GM15510 (cell line): ENCODE data around the gene HK2.
A peak's percentile ranks its signal among the peaks of the same experiment; 100 is the strongest.

Experiments used
- POLR2A ChIP-seq: IDR thresholded peaks from 3 replicates; pipeline ENCODE4 v1.6.1; 2011; ENCODE audit warnings: borderline replicate concordance; ENCODE audit not compliant: insufficient read length; ENCODE audit errors: extremely low read depth

HK2 gene

DNA sequence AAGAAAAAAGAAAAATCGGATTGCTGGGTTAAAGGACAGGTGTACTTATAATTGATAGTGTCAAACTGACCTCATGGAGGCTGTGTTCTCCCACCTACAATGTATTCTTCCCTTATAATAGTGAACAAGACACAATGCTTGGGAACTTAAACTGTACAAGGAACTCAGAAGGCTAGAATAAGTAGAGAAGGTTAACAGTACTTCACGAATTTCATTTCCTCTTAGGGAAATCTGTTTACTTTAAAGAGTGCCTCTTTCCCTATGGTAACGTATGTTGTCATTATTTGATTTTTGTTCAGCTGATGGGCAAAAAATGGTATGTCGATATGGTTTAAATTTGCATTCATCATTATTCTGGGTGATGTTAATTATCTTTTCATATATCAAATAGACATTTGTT, 9.2 kb upstream of the HK2 start:
- TF ChIP-seq POLR2A = no peak

DNA sequence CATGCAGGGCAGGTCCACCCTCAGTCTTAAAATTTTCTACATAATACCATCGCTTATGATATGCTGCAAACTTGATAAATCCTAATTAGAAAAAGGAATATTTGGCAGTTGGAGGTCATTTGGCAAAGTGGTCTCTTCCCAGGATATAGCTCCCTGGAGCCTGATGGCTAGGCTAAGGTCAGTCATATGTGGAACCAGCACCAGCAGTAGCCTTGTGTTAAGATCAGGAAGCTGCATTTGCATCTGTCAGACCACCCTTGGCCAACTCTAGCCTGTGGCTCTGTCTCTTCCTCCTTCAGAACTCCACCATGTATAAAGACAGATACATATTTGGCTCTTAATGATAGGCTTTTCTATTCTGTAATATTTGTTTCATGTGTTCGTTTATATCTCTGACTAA, 5.4 kb upstream of the HK2 start:
- no peak for TF ChIP-seq POLR2A

DNA sequence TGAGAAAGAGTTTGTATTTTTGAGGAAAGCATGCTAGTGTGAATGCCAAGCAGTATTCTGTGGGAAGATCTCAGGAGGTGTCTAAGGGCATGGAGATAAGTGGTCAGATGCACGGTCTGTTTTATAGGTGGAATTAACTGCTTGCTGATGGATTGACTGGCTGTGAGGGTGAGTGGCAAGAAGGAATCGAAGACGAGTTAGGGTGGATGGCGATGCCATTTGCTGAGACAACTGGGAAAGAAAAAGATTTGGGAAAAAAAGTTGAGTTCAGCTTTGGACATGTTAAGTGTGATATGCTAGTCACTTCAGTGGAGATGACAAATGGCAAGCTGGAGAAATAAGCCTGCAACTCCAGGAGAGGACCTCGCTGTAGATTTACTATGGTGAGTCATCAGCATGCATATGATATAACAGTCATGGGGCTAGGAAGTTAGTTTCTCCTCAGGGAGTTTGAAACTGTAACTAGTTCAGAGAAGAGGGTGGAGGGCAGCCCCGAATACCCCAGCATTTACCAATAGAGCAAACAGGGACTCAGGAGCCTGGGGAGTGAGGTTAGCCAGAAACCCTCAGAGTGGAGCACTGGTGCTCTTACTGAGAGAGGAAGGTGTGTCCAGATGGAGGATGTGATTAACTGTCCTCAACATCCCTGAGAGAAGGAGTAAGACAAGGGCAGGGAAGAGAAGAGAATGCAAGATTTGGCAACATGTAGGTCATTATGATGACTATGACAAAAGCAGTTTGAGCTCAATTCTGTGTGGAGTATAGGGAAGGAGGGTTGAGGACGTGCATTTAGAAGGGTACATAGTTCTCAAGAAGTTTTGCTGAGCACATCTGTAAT, 2.0 kb upstream of the HK2 start:
- no peak for TF ChIP-seq POLR2A

DNA sequence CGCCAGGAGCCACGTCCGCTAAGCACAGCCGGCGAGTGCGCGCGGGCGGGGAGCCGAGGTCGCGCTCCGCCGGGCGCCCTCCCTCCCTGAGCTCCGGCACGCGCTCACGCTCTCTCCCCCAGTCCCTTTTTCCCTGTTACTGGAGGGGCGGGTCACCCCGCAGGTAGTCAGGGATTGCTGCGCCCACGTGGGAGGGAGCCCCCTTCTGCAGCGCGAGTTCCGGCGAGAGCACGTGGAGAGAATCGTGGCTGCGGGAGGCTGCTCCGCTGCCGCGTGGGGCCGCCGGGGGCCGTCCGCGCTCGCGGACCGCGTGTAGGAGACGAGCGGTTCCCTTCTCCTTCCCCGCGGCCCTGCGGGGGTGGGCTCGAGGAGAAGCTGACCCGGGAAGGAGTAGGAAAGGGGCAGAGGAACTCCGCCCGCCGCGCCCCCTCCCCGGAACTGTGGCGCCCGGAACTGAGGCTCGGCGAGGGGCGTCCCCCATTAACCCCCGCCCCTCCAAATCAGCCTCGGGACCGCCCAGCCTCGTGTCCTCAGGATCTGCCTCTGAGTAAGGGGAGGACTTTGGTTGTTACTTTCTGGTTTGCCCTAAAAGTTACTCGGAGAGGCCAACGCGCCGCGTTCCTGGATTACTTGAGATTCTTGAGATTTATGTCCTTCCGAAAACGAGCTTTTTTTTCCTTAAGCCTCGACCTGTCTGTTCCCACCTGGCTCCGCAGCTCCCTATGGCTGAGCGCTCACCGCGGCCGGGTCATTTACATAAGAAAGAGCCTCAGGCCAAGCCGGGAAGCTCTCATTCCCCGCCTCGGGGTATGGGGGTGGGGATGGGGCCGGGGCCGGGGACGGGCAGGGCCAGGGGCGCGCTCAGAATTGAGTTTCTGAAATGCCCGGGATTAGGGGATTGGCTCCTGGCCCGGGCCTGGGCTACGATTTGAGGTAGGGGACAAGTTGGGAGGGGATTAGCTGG, 1.1 kb downstream of the HK2 start:
- peak; percentile 53 for TF ChIP-seq POLR2A

DNA sequence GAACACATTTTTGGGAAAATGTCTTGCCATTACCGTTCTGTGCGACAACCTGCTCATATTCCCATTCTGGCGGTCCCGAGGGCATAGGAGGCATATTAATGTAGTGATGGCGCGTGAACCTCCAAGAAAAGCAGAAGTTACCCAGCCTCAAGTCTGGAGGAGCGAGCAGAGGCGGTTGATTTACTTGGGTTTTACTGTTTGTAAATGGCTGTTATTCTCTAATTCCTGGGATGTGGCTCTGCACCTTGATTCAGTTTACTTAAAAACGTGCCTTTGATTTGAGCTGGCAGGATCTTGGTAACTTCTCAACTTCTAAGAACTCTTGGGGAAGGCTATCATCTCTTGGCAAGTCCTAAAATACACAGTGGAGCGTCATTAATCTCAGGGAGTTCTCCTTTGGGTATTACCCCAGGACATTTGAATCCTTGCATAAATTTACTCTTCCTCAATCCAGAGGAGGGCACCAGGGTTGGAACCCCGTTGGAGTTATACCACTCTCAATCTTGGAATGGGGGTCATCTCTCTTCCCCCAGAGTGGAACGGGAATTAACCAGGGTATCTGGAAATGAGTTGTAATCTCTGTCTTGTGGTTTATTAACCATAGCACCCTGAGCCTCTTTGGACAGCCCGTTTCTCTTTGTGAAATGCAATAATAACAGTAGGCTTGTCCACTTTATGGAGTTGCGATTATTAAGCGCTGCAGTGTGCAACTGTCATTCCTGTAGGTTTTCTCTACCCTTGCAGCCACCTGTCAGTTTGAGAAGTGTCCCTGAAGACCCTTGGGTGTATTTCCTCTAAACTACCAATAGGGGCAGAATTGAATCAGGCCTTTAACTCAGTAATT, 2.1 kb downstream of the HK2 start:
- TF ChIP-seq POLR2A = no peak

DNA sequence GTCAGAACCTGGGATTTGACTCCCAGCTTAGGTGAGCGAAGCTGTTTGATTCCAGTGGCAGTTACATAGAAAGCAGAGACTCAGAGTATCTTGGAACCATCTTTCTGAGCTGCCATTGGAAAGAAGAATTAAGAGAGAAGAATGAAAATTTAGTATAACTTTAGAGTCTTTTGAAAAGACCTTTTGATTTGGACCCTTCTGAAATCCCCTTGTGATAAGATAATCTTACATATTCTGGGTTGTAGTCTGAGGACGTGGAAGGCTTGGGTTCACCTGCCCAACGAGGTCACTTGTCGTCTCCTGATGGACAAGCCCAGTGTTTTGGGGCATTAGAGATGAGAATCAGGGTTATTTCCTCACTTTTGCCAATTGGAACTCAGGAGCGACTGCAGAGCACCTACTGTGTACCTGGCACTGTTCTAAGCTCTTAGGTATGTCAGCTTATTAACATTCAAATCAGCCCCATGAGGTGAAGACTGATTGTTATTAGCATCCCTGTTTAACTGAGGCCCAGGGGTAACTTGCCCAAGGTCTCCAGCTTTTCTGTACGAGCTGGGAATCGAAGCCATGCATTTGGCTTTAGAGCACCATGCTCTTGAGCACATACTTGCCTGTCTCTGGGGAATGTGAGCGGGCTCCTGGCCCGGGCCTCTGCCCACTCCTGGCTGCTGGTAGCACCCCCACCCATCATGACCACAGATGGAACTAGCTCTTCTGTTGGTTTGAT, 2.9 kb downstream of the HK2 start:
- no peak for TF ChIP-seq POLR2A

DNA sequence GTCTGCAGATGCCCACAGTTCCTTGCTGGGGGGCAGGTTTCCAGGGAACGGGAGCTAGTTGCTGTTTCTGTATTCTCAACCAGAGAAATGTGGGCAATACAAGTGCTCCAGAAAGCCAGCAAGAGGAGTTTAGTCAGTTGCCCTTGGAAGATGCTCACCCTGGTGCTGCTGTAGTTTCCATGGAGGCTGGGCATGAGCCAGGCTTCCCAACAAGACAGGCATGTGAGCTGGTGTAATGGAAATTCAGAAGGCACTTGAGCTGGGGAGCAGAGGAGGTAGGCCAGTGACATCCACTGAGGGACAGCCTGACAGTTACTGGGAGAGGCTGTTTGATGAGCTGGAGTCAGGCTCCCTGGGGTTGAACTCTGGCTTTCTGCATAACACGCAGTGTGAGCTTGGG, 7.7 kb downstream of the HK2 start:
- TF ChIP-seq POLR2A = no peak

DNA sequence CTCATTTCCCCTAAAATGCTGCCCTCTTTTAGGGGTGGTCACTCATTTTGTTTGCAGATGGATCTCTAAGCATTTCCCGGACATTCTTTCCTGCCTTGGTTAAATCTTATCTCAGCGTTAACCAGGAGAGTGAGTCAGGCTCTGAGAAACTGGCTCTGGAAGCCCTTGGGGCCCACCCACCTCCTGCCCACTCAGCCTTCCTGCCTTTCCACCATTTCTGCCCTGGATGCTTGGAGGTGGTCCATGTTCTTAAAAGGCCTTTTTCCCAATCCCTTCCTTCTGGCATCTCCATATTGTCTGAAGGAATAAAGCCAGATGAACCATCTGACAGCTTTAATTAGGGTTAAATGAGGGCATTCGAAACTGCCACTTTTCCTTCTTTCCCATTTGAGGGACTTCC, 9.5 kb downstream of the HK2 start:
- no peak for TF ChIP-seq POLR2A

DNA sequence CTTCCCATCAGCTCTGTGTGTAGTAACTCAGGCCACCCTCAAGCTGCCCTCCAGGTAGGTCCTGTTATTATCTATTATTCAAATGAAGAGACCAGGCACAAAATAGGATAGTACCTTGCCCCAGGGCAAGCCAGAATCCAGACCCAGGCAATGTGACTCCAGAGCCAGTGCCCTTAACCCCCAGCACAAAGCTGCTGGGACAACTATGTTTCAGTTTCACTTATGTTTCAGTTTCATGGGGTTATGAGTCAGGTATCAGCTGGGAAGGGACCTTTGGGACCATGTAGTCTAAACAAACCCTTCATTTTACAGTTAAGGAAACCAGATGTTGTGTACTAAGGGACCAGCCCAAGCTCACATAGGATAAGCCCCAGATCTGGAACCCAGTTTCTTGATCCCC, 10.0 kb downstream of the HK2 start:
- no peak for TF ChIP-seq POLR2A

DNA sequence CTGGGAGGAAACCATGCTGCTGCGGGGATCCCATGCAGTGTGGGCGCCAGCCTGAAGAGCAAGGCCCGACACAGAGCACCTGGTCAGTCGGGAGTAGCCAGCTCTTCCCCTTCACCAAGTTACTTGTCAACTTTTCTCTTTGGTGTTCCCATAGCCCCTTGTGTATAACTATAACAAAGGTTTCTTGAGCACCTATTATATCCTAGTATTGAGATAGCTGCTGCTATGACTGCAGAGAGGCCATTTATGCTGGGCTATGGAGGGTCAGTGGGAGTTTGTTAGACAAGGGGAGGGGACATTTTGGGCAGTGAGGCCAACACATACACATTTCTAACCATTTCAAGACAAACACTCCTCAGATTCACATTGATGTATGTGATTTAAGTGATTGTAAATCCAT, 10.8 kb downstream of the HK2 start:
- no peak for TF ChIP-seq POLR2A

DNA sequence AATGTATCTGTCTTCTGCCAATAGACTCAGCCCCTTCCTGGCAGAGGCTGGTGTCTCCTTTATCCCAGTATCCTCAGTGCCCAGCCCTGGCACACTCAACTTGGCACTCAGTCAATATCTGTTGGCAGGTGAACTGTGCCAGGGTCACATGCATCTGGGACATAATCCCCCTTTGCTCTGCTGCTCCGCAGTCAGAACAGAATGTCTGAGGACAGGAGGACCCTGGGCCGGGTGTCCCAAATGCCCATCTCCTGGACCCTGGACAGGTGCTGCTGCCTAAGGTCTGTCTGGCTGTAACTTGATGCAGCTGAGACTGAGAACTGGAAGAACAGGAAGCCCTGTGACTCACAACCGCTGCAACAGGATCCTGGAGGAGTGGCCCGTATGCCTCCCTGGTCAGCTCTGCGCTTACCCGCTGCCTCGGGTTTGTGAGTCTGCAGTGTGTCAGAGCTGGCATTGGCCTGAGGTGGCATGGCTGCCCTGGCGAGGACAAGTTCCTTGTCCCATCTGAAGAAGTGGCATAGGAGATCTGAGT, 11.4 kb downstream of the HK2 start:
- TF ChIP-seq POLR2A = no peak

DNA sequence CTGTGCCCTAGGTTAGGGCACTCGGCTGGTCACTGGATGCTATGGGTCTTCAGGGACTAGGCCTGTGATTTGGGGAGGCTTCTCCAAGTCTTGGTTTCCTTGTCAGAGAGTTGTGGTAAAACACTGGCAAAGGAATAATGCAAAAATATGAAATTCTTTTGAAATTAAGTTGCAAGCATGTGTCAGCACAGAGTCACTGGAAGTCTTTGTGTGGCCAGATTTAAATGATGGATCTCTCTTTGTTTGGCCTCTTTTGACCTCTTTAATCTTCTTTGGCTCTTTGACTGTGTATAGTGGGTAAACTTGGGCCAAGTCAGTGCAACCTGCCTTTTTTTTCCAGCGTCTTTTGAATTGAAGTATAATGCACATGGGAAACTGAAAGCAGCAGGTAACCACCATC, 12.1 kb downstream of the HK2 start:
- TF ChIP-seq POLR2A = no peak

DNA sequence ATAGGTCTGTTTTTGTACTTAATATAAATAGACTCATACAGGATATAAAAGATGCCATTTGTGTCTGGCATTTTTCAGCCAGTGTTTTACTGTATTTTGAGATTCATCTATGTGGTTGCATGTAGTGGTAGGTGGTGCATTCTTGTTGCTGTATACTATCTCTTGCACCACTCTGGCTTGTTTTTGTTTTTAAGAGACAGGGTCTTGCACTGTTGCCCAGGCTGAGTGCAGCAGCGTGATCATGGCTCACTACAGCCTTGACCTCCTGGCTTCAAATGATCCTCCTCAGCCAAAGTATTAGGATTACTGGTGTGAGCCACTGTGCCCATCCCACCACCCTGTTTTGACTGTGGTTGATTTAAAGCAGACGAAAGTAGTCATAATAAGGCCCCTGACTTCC, 12.6 kb downstream of the HK2 start:
- no peak for TF ChIP-seq POLR2A
